ENCODE data around the gene ROR1. TPM values are rescaled to one million over a fixed set of nuclear protein-coding genes. Genes with fewer than 3 reads are reported as not detected.

The ROR1 gene
- total and polyA plus RNA-seq, 2 donors (not counting 3 experiments of a cell fraction or from before 2014, with no cell fraction given), result 2.6 to 3.5 TPM

DNA sequence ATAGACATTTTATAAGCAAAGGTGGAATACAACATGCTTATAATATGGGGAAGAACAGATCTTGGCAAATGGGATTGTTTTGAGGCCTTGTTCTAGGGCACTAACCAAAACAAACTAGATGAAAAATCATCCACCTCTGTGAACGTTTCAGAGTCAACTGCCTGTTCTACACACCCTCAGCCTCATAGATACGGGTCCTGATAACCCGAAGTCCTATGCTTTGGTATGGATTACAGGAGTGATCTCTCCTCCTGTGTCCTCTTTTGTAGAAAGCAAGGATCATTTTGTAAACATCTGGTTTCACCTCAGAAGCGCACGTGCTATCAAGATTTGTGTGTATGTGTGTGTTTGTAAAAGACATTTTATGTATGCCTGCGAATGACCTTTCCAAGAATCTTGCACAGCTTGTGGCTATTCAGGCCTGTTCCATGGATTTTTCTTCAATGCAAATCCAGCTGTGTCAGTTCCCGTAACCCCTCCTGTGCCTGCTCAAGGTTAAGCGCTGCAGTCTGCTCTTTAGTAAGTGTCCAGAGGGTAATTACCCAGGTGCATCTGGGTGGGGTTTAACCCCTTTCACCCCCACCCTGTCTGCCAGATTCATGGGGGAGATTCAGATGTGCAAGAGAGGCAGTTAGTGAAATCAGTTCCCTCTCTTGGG lies 132.4 kb downstream of the ROR1 start:
- H3K27ac ChIP-seq (ENCODE audit: insufficient read depth, low read depth, low read length), result no peak overlapping the region
- dilution Hi-C loops (cut with MboI; ENCODE audit: extremely low pct_ligation_motif_present, low sequenced_read_pairs), result no loop called here
- peaks cover 4% of the 10 kb centered on the region for H3K4me1 ChIP-seq (ENCODE audit: control insufficient read depth, extremely low read depth, insufficient read depth, low read length)
- POLR2A ChIA-PET, result no interaction called here
- no peaks in the 10 kb centered on the region for H4K20me1 ChIP-seq (replicated peaks; ENCODE audit: control insufficient read depth, extremely low read depth, insufficient read depth, low read length)
- H3K36me3 ChIP-seq (ENCODE audit: control insufficient read depth in 2 of 2, extremely low read depth in 1 of 2, insufficient read depth in 2 of 2, low read length in 2 of 2), result no peaks in the 10 kb centered on the region
- H3K79me2 ChIP-seq (ENCODE audit: control insufficient read depth, insufficient read depth, low read length), result no peaks in the 10 kb centered on the region
- no peaks in the 10 kb centered on the region for H3K27me3 ChIP-seq (ENCODE audit: control insufficient read depth in 2 of 2, insufficient read depth in 2 of 2, low read length in 2 of 2)
- intact Hi-C loops (cut with micrococcal nuclease), result loop anchor here (10.0 kb wide), 1 partner anchor 61 kb away; no protein-coding TSS in a partner anchor
- H3K4me3 ChIP-seq (replicated peaks in 1 of 3; ENCODE audit: insufficient read depth in 1 of 3, low read depth in 1 of 3, low read length in 3 of 3), result no peak overlapping the region
- H2AFZ ChIP-seq (ENCODE audit: low read depth, low read length), result no peak overlapping the region
- H3K9me3 ChIP-seq (replicated peaks; ENCODE audit: control insufficient read depth, insufficient read depth, low read length), result no peaks in the 10 kb centered on the region
- no peak for FAIRE-seq
- H3K9ac ChIP-seq (replicated peaks; ENCODE audit: extremely low read depth, insufficient read depth, low read length), result no peak overlapping the region
- CTCF ChIA-PET, result interaction anchor here (1.1 to 2.4 kb wide), 5 partner anchors 8 to 231 kb away, joined by 3 to 14 read pairs (median 6); no protein-coding TSS in a partner anchor
- TF ChIP-seq POLR2A (IDR thresholded peaks at IDR 0.05; ENCODE audit: low read depth, low read length), result no peak
- no peak for TF ChIP-seq FOS (IDR thresholded peaks at IDR 0.05; ENCODE audit: borderline replicate concordance, insufficient read depth, low read length)
- no peak for TF ChIP-seq JUN (IDR thresholded peaks at IDR 0.05; ENCODE audit: borderline replicate concordance, insufficient read depth, insufficient read length, low read depth)
- no peak overlapping the region for H3K4me2 ChIP-seq (ENCODE audit: insufficient read depth, low read length)
- BruUV-seq (replicated peaks), result no TSS peak
- no peaks in the 10 kb centered on the region for H3K9me1 ChIP-seq (replicated peaks; ENCODE audit: control insufficient read depth, extremely low read depth, insufficient read depth, low read length)
- no peak for DNase-seq (ENCODE audit: low read depth, low spot score)

DNA sequence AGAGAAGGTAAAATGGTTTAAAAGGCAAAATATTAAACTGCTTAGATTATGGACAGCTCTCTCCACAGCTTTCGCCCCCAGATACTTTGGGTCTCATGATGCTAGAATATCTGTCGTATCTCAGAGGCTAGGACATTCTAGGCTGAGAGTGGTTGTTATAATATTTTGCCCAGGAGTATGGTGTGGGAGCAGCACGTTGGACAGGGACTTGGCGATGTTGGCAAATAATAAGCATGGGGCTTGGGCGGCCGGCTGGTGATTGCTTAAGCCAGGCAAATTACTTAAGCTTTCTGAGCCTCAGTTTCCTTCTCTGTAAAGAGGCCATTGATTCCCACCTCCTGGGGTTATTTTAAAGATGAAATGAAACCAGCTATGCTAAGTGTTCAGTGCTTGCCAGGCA lies 133.2 kb downstream of the ROR1 start:
- DNase-seq (ENCODE audit: low read depth, low spot score), result no peak
- Histone ChIP-seq H3K4me1 (ENCODE audit: control insufficient read depth, extremely low read depth, insufficient read depth, low read length) (peaks cover 4% of the 10 kb centered on the region), H3K36me3 (ENCODE audit: control insufficient read depth in 2 of 2, extremely low read depth in 1 of 2, insufficient read depth in 2 of 2, low read length in 2 of 2) (no peaks in the 10 kb centered on the region), H3K27me3 (ENCODE audit: control insufficient read depth in 2 of 2, insufficient read depth in 2 of 2, low read length in 2 of 2) (no peaks in the 10 kb centered on the region), H4K20me1 (replicated peaks; ENCODE audit: control insufficient read depth, extremely low read depth, insufficient read depth, low read length) (no peaks in the 10 kb centered on the region), H3K9ac (replicated peaks; ENCODE audit: extremely low read depth, insufficient read depth, low read length) (no peak overlapping the region), H3K27ac (ENCODE audit: insufficient read depth, low read depth, low read length) (no peak overlapping the region), H3K9me1 (replicated peaks; ENCODE audit: control insufficient read depth, extremely low read depth, insufficient read depth, low read length) (no peaks in the 10 kb centered on the region), H3K79me2 (ENCODE audit: control insufficient read depth, insufficient read depth, low read length) (no peaks in the 10 kb centered on the region), H3K4me2 (ENCODE audit: insufficient read depth, low read length) (no peak overlapping the region), H2AFZ (ENCODE audit: low read depth, low read length) (no peak overlapping the region), H3K4me3 (replicated peaks in 1 of 3; ENCODE audit: insufficient read depth in 1 of 3, low read depth in 1 of 3, low read length in 3 of 3) (no peak overlapping the region), H3K9me3 (replicated peaks; ENCODE audit: control insufficient read depth, insufficient read depth, low read length) (no peaks in the 10 kb centered on the region)
- ChIA-PET CTCF (interaction anchor here (1.0 to 1.5 kb wide), 3 partner anchors 10 to 230 kb away, joined by 3 to 4 read pairs (median 4); no protein-coding TSS in a partner anchor), POLR2A (no interaction called here)
- intact Hi-C loops (cut with micrococcal nuclease) (loop anchor here (10.0 kb wide), 1 partner anchor 62 kb away; no protein-coding TSS in a partner anchor), dilution Hi-C loops (cut with MboI; ENCODE audit: extremely low pct_ligation_motif_present, low sequenced_read_pairs) (no loop called here)
- no TSS peak for BruUV-seq (replicated peaks)
- TF ChIP-seq POLR2AphosphoS5 (IDR thresholded peaks at IDR 0.05; ENCODE audit: insufficient read depth, low read depth, low read length), result no peak
- no peak for TF ChIP-seq EZH2 (IDR thresholded peaks at IDR 0.05; ENCODE audit: borderline replicate concordance, low read depth, low read length, severe bottlenecking)
- no peak for TF ChIP-seq POLR2A (IDR thresholded peaks at IDR 0.05; ENCODE audit: low read depth, low read length)
- TF ChIP-seq FOS (IDR thresholded peaks at IDR 0.05; ENCODE audit: borderline replicate concordance, insufficient read depth, low read length), result no peak
- TF ChIP-seq, protein P1, sequence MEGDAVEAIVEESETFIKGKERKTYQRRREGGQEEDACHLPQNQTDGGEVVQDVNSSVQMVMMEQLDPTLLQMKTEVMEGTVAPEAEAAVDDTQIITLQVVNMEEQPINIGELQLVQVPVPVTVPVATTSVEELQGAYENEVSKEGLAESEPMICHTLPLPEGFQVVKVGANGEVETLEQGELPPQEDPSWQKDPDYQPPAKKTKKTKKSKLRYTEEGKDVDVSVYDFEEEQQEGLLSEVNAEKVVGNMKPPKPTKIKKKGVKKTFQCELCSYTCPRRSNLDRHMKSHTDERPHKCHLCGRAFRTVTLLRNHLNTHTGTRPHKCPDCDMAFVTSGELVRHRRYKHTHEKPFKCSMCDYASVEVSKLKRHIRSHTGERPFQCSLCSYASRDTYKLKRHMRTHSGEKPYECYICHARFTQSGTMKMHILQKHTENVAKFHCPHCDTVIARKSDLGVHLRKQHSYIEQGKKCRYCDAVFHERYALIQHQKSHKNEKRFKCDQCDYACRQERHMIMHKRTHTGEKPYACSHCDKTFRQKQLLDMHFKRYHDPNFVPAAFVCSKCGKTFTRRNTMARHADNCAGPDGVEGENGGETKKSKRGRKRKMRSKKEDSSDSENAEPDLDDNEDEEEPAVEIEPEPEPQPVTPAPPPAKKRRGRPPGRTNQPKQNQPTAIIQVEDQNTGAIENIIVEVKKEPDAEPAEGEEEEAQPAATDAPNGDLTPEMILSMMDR (IDR thresholded peaks at IDR 0.05; ENCODE audit: extremely low read depth in 1 of 2, insufficient read depth in 1 of 2, low read depth in 1 of 2, low read length in 2 of 2), result no peak
- FAIRE-seq, result no peak

All from endothelial cell of umbilical vein (primary cell).